ENCODE data around the gene CPNE5.
"Not testable (repeated sequence)": the region's sequence is repeated elsewhere in the genome, so short reads cannot be mapped to it uniquely, and the experiment has no call there.

Gene CPNE5

DNA sequence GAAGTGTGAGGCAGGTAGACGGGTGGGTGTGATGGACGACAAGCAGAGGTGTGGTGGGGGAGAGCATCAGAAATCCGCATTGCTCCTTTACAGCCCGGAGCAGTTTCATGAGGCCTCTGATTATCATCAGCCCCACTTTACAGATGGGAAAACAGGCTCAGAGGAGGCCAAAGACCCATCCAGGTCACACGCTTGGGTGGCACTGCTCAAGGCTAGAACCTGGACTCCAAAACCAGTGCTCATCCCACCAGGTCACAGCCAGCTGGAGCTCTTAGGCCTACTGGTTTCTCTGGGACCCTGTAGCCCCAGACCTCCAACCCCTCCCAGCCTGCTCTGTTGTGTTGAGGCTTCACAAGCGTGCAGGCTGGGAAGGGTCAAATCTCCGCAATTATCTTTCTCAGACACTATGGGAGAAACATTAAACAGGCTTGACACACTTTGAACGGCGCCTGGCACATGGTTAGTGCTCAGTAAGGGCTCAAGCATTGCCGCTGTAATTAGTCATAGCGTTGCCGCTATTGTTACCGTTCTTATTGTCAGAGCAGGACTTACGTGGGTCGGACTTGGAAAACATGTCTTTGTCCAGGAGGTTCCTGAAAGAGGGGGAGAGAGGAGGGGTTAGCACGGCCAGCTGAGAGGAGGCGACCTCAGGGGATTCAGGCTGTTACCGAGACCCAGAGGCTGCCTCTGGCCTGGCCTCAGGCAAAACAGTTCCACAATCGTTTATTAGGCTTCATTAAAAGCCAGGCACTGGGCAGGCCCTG lies 16.6 kb downstream of the CPNE5 start:
- intact Hi-C loops (cut with micrococcal nuclease) = no loop called here
- no peaks in the 10 kb centered on the region for H3K9me3 Mint-ChIP-seq
- no peak overlapping the region for H3K27ac Mint-ChIP-seq
- H3K27me3 Mint-ChIP-seq = peaks cover 17% of the 10 kb centered on the region
- no peak overlapping the region for H3K4me3 Mint-ChIP-seq
- H3K36me3 Mint-ChIP-seq (ENCODE audit: low read depth) = no peaks in the 10 kb centered on the region
- H3K4me1 Mint-ChIP-seq (ENCODE audit: low read depth) = peaks cover 34% of the 10 kb centered on the region

DNA sequence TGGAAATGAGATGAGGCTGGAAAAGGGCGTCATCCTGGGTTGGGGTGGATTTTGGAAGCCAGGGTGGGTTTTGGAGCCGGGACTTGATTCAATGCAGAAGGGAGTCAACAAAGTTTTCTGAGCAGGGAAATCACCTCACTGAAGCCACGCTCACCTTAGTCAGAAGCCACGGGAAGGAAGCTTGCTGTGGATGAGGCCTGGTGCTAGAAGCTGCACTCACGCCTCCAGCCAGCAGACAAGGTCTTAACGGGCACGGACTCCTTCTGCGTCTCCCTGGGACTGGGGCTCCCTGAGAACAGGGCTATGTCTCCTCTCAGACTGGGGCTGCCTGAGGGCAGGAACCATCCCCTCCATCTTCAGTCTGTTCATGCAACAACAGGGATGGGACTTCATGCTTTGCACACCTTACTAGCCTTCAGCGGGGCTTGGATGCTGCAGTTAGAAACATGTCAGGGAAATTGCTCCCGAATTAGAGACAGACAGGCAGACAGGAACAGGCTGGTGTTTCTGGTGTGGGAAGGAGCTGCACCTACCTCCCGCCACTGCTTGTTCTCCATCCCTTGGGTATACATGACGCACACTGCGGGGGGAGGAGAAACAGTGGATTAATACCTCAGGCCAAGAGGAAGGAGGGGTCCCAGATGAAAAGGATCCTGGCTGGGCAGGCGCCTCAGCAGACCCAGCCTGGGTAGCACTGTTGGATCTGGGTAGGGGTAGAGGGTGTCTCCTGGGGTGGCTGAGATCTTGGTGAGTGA lies 17.5 kb downstream of the CPNE5 start:
- Mint-ChIP-seq H3K27ac (no peak overlapping the region), H3K4me3 (no peak overlapping the region), H3K9me3 (no peaks in the 10 kb centered on the region), H3K36me3 (ENCODE audit: low read depth) (no peaks in the 10 kb centered on the region), H3K4me1 (ENCODE audit: low read depth) (peaks cover 25% of the 10 kb centered on the region), H3K27me3 (peaks cover 13% of the 10 kb centered on the region)
- intact Hi-C loops (cut with micrococcal nuclease) = no loop called here

DNA sequence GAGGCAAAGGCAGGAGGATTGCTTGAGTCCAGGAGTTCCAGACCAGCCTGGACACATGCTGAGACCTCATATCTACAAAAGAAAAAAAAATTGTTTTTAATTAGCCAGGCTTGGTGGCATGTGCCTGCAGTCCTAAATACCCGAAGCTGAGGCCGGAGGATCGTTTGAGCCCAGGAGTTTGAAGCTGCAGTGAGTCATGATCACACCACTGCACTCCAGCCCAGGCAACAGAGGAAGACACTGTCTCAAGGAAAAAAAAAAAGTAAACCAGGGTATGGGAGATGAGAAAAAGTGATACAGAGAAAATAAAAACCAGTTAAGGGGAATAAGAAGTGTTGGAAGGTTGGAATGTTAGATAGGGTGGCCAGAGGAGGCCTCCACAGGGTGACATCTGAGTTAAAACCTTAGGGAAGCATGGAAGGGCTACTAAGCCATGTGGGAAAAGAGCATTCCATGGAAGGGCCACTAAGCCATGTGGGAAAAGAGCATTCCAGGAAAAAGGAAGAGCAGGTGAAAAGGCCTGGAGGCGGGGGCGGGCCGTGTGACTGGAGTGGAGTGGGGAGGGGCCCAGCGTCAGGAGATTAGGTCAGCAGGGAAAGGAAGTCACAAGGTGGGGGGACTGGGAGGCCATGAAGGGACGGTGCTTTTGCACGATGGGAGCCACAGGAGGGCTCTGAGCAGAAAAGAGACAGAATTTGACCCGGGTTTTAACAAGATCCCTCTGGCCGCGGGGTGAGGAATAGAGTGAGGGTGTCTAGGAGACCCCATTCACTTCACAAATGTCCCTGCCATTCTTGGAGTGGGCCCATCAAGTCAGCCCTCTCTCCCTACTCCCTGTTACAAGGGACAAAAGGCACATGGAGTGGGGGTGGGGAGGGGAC lies 18.3 kb downstream of the CPNE5 start:
- peak overlapping the region; percentile 35 for H3K27ac Mint-ChIP-seq
- peaks cover 9% of the 10 kb centered on the region for H3K27me3 Mint-ChIP-seq
- H3K9me3 Mint-ChIP-seq = no peaks in the 10 kb centered on the region
- no peak overlapping the region for H3K4me3 Mint-ChIP-seq
- no peaks in the 10 kb centered on the region for H3K36me3 Mint-ChIP-seq (ENCODE audit: low read depth)
- peaks cover 19% of the 10 kb centered on the region for H3K4me1 Mint-ChIP-seq (ENCODE audit: low read depth)
- intact Hi-C loops (cut with micrococcal nuclease) = no loop called here

DNA sequence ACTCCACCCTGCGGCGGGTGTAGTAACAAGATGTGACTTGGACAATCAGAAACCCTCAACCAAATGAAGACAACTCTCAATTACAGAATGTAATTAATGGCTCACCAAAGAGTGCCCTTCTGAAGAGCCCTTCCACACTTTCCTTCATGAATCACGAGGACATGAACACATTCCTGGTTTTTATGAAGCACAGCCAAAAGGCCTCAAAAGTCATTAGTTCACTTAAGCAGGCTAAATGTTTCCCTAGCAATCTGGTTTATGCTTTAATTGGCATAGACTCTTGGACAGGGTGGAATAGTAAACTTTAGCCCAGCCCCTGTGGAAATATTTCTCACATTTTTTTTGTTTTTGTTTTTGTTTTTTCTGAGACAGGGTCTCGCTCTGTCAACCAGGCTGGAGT lies 20.5 kb downstream of the CPNE5 start:
- Mint-ChIP-seq H3K4me1 (ENCODE audit: low read depth) (peaks cover 9% of the 10 kb centered on the region), H3K36me3 (ENCODE audit: low read depth) (no peaks in the 10 kb centered on the region), H3K27ac (no peak overlapping the region), H3K27me3 (peaks cover 5% of the 10 kb centered on the region), H3K4me3 (no peak overlapping the region), H3K9me3 (no peaks in the 10 kb centered on the region)
- intact Hi-C loops (cut with micrococcal nuclease) = no loop called here

DNA sequence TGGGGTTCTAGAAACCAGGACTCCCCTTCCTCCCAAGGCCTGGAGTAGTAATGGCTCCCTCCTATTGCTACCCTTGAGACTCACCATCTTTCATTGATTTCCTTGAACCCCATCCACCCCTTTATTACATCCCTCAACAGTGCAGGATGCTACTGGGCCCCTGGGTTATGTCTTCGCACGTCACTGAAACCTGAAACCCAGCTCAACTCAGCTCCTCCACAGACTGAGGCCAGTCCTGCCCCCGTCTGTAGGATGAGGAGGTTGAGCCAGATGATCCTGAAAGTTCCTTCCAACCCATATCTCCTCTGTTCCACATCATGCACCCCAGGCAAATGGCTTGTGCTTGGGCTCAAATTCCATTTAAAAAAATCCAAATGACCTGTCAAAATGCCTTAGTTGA lies 21.4 kb downstream of the CPNE5 start:
- intact Hi-C loops (cut with micrococcal nuclease) = no loop called here
- no peak overlapping the region for H3K27ac Mint-ChIP-seq

DNA sequence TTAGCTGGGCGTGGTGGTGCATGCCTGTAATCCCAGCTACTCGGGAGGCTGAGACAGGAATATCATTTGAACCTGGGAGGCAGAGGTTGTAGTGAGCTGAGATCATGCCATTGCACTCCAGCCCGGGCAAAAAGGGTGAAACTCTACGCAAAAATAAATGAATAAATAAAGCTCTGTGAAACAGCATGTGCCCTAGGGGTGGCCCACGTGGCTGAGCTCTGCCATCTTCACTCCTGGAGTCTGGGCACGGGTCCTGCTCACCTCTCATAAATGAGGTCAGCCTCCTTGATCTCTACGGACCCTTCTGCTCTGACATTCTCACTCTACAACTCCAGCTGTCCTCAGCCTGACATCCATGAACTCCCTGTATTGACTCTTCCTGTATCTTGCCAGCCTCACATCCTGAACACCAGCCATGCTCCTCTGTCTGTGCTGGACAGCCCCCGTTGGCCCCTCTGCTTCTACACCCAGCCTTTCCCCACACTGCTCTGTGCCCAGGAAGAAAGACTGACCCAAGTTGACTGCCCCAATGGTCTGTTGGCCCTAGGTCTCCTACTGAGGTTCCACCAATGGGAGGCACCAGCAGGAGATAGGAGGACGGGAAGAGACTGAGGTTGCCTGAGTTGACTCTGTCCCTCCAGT lies 21.9 kb downstream of the CPNE5 start:
- peaks cover 7% of the 10 kb centered on the region for H3K27me3 Mint-ChIP-seq
- H3K4me3 Mint-ChIP-seq = no peak overlapping the region
- intact Hi-C loops (cut with micrococcal nuclease) = no loop called here
- peaks cover 9% of the 10 kb centered on the region for H3K4me1 Mint-ChIP-seq (ENCODE audit: low read depth)
- H3K36me3 Mint-ChIP-seq (ENCODE audit: low read depth) = no peaks in the 10 kb centered on the region
- no peak overlapping the region for H3K27ac Mint-ChIP-seq
- no peaks in the 10 kb centered on the region for H3K9me3 Mint-ChIP-seq

More for the DNA sequence above, 21.4 kb downstream of the CPNE5 start:
- H3K9me3 Mint-ChIP-seq = no peaks in the 10 kb centered on the region
- no peaks in the 10 kb centered on the region for H3K36me3 Mint-ChIP-seq (ENCODE audit: low read depth)
- H3K4me3 Mint-ChIP-seq = no peak overlapping the region
- H3K4me1 Mint-ChIP-seq (ENCODE audit: low read depth) = peaks cover 9% of the 10 kb centered on the region
- H3K27me3 Mint-ChIP-seq = peaks cover 7% of the 10 kb centered on the region

DNA sequence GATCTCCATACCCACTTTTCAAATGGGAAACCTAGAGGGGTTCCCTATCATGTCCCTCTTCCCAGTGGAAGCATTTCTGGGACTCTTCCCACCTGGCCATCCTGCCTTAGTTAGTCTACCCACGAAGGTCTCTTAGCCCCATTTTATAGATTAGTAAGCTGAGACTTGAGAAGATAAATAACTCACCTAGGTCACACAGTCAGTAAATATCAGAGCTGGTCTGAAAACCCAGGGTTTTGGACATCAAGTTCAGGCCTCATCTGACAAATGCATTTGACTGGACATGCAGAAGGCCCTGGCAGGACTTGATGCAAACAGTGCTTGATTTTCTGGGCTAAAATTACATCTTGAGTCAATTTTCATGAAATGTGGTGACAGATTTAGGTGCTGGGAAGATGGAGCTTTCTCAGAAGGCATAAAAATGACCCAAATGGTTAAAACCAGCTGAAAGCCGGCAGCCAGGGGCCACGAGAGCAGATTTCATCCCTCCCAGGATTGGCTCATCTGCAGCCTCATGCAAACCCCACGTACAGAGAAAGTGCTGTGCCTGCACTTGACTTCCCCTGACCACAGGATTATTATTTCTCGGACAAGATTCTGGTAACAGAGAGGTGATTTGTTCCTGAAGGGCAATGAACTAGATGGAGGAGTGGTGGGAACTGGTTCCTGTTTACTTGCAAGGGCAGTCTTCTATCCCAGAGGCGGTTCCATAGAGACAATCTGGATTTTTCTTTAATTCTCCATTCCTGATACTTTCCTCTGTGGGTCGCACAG lies 23.1 kb downstream of the CPNE5 start:
- H3K4me3 Mint-ChIP-seq = no peak overlapping the region
- H3K4me1 Mint-ChIP-seq (ENCODE audit: low read depth) = peaks cover 6% of the 10 kb centered on the region
- no peaks in the 10 kb centered on the region for H3K36me3 Mint-ChIP-seq (ENCODE audit: low read depth)
- no peak overlapping the region for H3K27ac Mint-ChIP-seq
- peaks cover 1% of the 10 kb centered on the region for H3K27me3 Mint-ChIP-seq
- intact Hi-C loops (cut with micrococcal nuclease) = no loop called here
- H3K9me3 Mint-ChIP-seq = no peaks in the 10 kb centered on the region

DNA sequence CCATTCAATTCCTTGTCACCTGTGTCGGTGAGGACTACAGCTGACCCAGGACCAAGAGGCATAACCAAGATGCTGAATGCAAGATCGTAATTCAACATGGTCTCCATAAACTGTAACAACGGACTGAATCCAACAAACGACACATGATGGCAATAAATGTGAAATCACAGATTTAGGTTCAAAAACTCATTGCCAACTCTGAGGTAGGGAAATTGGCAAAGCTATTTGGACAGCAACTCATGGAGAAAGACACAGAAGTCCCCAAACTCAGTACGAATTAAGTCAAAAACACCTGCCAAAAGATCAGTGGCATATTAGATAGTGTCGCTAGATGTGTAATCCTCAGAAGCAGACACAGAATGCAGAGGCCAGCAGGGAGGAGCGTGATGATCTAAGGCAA lies 25.0 kb downstream of the CPNE5 start:
- H3K9me3 Mint-ChIP-seq = no peaks in the 10 kb centered on the region
- intact Hi-C loops (cut with micrococcal nuclease) = no loop called here
- no peaks in the 10 kb centered on the region for H3K36me3 Mint-ChIP-seq (ENCODE audit: low read depth)
- H3K27me3 Mint-ChIP-seq = peaks cover 7% of the 10 kb centered on the region
- H3K4me3 Mint-ChIP-seq = no peak overlapping the region
- no peak overlapping the region for H3K27ac Mint-ChIP-seq
- H3K4me1 Mint-ChIP-seq (ENCODE audit: low read depth) = no peaks in the 10 kb centered on the region

DNA sequence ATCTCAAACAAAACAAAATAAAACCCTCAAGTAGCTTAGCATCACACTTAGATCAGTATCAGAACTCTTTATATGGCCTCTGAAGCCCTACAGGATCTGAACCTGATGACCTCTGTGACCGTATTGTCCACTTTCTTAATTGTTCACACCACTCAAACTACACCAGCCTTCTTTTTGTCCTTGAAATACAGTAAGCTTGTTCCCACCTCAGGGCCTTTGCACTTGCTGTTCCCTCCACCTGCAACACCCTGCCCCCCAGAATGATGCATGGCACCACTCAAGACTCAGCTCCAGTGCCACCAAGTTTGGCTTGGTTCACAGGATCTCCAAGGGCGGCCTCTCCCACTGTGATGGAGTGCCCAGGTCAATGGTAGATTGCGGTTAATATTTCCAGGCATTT lies 25.7 kb downstream of the CPNE5 start:
- Mint-ChIP-seq H3K27me3 (peaks cover 8% of the 10 kb centered on the region), H3K27ac (no peak overlapping the region), H3K9me3 (no peaks in the 10 kb centered on the region), H3K36me3 (ENCODE audit: low read depth) (no peaks in the 10 kb centered on the region), H3K4me1 (ENCODE audit: low read depth) (no peaks in the 10 kb centered on the region), H3K4me3 (no peak overlapping the region)
- intact Hi-C loops (cut with micrococcal nuclease) = no loop called here

DNA sequence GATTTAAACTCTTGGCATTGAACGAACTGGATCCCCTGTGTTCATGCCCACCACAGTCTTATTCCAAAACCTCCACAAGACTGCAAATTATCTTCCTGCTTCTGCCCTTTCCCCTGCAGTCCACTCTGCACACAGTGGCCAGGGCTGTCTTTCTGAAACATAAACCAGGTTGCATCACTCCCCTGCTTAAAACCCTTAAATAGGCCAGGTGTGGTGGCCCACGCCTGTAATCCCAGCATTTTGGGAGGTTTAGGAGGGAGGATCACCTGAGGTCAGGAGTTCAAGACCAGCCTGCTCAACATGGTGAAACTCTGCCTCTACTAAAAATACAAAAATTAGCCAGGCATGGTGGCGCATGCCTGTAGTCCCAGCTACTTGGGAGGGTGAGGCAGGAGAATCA lies 26.2 kb downstream of the CPNE5 start:
- H3K4me3 Mint-ChIP-seq; H3K4me1 Mint-ChIP-seq (ENCODE audit: low read depth); H3K36me3 Mint-ChIP-seq (ENCODE audit: low read depth); intact Hi-C loops (cut with micrococcal nuclease); H3K9me3 Mint-ChIP-seq; H3K27ac Mint-ChIP-seq: not testable (repeated sequence)
- H3K27me3 Mint-ChIP-seq = peaks cover 12% of the 10 kb centered on the region

DNA sequence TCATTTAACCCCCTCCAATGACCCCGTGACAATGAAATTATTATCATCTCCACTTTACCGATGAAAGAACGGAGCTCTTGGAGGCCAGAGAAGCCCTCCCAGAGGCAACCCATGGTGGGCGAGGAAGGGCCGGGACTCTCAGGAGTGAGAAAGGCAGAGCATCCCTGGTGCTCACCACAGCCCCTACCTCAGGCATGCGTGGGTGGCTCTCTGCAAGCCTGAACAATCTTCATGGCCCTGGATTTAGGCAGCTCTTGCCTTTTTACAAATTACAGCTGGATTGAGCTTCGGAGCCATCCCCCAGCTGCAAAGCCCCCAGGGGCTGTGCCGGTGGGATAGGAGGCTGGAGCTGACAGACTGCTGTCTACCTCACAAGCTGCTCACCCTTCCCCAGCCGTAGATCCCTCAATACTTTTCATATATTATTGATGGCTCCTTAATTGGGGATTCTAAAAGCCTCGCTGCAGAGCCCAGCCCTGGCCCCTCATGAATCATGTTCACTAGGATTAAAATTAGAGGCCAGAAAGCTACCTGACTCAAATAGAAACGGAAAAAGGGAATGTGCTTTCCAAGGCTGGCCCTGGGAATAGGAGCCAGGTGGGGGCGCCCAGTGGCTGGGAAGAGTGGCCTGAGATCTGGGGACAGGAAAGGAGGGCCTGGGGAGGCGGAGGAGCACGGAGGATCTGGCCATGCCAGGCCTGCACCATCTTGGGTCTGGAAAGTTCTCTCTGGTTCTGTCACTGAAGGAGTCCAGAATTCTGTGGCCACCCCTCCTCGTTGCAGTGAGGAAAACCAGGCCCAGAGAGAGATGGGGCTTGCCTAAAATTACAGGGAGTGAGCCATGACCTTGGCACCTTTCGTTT lies 29.1 kb downstream of the CPNE5 start:
- H3K27me3 Mint-ChIP-seq = peaks cover 28% of the 10 kb centered on the region
- intact Hi-C loops (cut with micrococcal nuclease) = no loop called here
- no peaks in the 10 kb centered on the region for H3K36me3 Mint-ChIP-seq (ENCODE audit: low read depth)
- no peaks in the 10 kb centered on the region for H3K4me1 Mint-ChIP-seq (ENCODE audit: low read depth)
- no peak overlapping the region for H3K4me3 Mint-ChIP-seq
- no peaks in the 10 kb centered on the region for H3K9me3 Mint-ChIP-seq
- H3K27ac Mint-ChIP-seq = no peak overlapping the region

DNA sequence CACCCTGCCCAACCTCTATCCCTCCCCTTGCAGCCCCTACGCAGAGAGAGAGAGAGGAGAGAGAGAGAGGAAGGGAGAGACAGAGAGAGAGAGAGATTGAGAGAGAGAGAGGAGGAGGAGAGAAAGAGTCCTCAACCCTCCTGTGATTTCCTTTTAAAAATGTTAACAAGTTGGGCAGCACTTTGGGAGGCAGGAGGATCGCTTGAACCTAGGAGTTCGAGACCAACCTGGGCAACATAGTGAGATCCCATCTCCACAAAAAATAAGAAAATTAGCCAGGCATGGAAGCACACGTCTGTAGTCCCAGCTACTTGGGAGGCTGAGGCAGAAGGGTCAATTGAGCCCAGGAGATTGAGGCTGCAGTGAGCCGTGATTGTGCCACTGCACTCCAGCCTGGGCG lies 30.1 kb downstream of the CPNE5 start:
- Mint-ChIP-seq H3K36me3 (ENCODE audit: low read depth) (no peaks in the 10 kb centered on the region), H3K27ac (no peak overlapping the region), H3K4me1 (ENCODE audit: low read depth) (no peaks in the 10 kb centered on the region), H3K27me3 (peaks cover 35% of the 10 kb centered on the region), H3K4me3 (no peak overlapping the region), H3K9me3 (no peaks in the 10 kb centered on the region)
- intact Hi-C loops (cut with micrococcal nuclease) = no loop called here
